Vagina (tissue), 2 donors: ENCODE data around the gene RGS10.

Experiments used
- CTCF ChIP-seq, 3 experiments: fragments of 450-650 bp in 2 of 3; fragments of 200-600 bp in 1 of 3; sonication (generic) in 1 of 3; IDR thresholded peaks; one replicate each; pipeline ENCODE4 v1.5.1; 2017 to 2019; ENCODE audit warnings: antibody characterized with exemption in 3 of 3, mild to moderate bottlenecking in 2 of 3, moderate library complexity in 2 of 3
- POLR2A ChIP-seq, 2 donors: fragments of 450-650 bp; IDR thresholded peaks; one replicate each; pipeline ENCODE4 v1.6.1; 2017; ENCODE audit warnings: antibody characterized with exemption in 2 of 2, mild to moderate bottlenecking in 2 of 2, moderate library complexity in 2 of 2

DNA sequence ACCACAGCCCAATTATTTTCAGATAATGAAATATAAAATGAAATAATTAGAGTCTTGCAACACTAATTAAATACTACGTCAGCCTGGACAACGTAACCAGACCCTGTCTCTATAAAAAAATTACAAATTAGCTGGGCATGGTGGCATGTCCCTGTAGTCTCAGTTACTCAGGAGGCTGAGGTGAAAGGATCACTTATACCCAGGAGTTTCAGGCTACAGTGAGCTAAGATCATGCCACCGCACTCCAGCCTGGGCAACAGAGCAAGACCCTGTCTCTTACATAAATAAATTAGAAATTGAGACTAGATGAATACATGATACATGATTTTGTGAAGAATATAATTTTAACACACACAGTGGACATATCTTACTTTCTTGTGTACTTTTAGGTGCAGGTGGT is 35.8 kb upstream of the RGS10 start:
- TF ChIP-seq CTCF (IDR thresholded peaks at IDR 0.05) (no peak), POLR2A (IDR thresholded peaks at IDR 0.05) (no peak)
